ENCODE results near the gene RPH3AL.

Gene RPH3AL

DNA sequence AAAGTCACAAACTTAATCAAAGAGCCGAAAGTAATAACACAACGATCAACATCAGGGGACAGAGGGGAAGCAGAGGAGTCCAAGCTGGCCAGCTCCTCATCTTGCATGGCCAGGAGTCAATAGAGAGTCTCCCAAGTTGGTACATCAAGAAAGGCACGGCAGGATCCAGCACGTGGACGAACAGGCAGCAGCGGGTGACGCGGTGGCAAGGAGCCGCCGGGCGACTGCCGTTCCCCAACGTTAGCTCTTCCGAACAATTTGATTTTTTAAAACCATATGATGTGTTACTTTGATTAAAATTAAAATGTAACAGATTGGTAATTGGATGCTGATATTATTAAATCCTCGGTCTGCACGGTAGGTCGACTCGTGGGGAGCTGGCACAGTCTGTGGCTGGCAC is 89.3 kb downstream of the RPH3AL start:
- Histone ChIP-seq H3K9me3 (ENCODE audit: control insufficient read depth, low read length) (no peaks in the 10 kb centered on the region), H3K4me1 (ENCODE audit: control insufficient read depth, insufficient read depth, low read length) (peaks cover 20% of the 10 kb centered on the region), H3K27me3 (ENCODE audit: control insufficient read depth, insufficient read depth, low read length, poor library complexity, severe bottlenecking) (no peaks in the 10 kb centered on the region), H3K36me3 (ENCODE audit: control insufficient read depth, insufficient read depth, low read length) (no peaks in the 10 kb centered on the region), H3K4me3 (ENCODE audit: insufficient read depth, low read depth, low read length) (no peak overlapping the region), H3K27ac (ENCODE audit: insufficient read depth, low read depth, low read length, poor library complexity, severe bottlenecking) (no peak overlapping the region)
- WGBS, 2 experiments: 96% methylated on average over 18 of the region's 18 CpGs

DNA sequence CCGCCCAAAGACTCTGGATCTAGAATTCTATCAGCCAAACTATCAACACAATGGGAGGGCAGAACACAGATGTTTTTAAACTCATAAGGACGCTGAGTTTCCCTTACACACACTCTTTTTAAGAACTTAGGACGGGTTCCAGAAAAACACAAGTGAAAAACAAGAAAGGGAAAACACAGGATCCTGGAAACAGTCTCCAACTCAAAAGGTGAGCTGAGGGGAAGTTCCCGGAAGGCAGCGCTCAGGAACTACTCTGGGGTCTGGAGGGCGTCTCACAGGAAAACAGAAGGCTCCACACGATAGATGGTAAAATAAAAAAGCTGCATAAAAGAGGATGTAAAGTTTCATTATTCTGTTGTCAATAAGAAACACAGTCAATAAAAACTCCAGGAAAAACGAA is 91.0 kb downstream of the RPH3AL start:
- Histone ChIP-seq H3K27ac (ENCODE audit: insufficient read depth, low read depth, low read length, poor library complexity, severe bottlenecking) (no peak overlapping the region), H3K4me1 (ENCODE audit: control insufficient read depth, insufficient read depth, low read length) (peaks cover 15% of the 10 kb centered on the region), H3K9me3 (ENCODE audit: control insufficient read depth, low read length) (no peaks in the 10 kb centered on the region), H3K27me3 (ENCODE audit: control insufficient read depth, insufficient read depth, low read length, poor library complexity, severe bottlenecking) (no peaks in the 10 kb centered on the region), H3K36me3 (ENCODE audit: control insufficient read depth, insufficient read depth, low read length) (no peaks in the 10 kb centered on the region), H3K4me3 (ENCODE audit: insufficient read depth, low read depth, low read length) (no peak overlapping the region)
- WGBS, 2 experiments: 89 to 90% methylated on average over 8 of the region's 8 CpGs

DNA sequence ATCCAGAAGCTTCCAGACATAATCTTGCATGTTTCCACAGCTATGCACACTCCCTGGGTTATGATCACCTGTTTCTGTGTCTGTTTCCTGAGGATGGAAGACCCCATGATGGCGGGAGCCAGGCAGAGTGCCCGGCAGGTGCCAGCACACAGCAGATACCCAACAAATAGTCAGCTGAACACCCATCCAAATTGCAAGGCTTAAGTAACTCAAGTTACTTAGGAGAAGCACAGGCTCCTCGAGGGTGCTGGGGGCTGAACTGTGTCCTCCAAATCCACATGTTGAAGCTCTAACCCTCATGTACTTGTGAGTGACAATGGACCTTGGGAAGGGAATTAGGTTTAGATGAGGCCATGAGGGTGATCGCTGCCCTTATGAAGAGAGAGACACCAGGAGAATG is 91.7 kb downstream of the RPH3AL start:
- Histone ChIP-seq H3K9me3 (ENCODE audit: control insufficient read depth, low read length) (no peaks in the 10 kb centered on the region), H3K27me3 (ENCODE audit: control insufficient read depth, insufficient read depth, low read length, poor library complexity, severe bottlenecking) (no peaks in the 10 kb centered on the region), H3K36me3 (ENCODE audit: control insufficient read depth, insufficient read depth, low read length) (no peaks in the 10 kb centered on the region), H3K27ac (ENCODE audit: insufficient read depth, low read depth, low read length, poor library complexity, severe bottlenecking) (no peak overlapping the region), H3K4me3 (ENCODE audit: insufficient read depth, low read depth, low read length) (no peak overlapping the region), H3K4me1 (ENCODE audit: control insufficient read depth, insufficient read depth, low read length) (peaks cover 15% of the 10 kb centered on the region)
- 79% methylated on average over 4 of the region's 4 CpGs for WGBS, 2 experiments

DNA sequence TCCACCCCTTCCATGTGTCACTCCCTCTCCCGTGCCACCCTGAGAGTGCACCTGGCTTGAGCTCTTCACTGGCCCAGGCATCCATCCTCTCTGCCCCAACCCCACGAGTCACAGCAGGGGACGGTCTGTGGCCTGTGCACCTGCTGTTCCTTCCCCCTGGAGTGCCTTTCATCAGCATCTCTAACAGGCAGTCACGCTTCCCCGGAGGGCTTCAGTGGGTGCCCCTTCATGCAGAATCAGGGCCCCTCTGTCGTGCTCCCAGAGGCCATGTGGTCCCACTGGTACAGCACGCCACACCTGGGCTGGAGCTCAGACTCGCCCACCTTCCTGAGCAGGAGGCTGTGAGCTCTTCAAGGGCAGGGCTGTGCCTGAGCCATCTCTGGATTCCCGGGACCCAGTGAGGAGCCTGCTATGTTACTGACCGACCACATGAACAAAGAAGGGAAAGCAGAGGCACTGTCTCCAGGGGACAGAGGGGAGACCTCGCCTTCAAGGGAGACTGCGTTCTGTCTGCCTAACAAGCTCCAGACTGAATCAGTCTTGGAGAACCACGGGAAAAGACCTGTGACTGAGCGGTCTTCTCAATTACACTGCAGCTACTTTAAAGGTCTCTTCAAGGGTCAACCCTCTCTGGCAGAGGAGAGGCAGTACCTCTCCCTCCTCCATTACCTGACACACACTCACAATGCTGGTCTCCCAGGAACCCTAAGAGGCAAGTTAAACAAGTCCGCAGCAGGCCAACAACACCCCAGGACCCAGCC is 92.4 kb downstream of the RPH3AL start:
- H3K4me3 ChIP-seq (ENCODE audit: insufficient read depth, low read depth, low read length): no peak overlapping the region
- H3K36me3 ChIP-seq (ENCODE audit: control insufficient read depth, insufficient read depth, low read length): no peaks in the 10 kb centered on the region
- H3K9me3 ChIP-seq (ENCODE audit: control insufficient read depth, low read length): no peaks in the 10 kb centered on the region
- H3K27me3 ChIP-seq (ENCODE audit: control insufficient read depth, insufficient read depth, low read length, poor library complexity, severe bottlenecking): no peaks in the 10 kb centered on the region
- 55 to 58% methylated on average over 15 of the region's 15 CpGs for WGBS, 2 experiments
- peaks cover 15% of the 10 kb centered on the region for H3K4me1 ChIP-seq (ENCODE audit: control insufficient read depth, insufficient read depth, low read length)
- no peak overlapping the region for H3K27ac ChIP-seq (ENCODE audit: insufficient read depth, low read depth, low read length, poor library complexity, severe bottlenecking)

DNA sequence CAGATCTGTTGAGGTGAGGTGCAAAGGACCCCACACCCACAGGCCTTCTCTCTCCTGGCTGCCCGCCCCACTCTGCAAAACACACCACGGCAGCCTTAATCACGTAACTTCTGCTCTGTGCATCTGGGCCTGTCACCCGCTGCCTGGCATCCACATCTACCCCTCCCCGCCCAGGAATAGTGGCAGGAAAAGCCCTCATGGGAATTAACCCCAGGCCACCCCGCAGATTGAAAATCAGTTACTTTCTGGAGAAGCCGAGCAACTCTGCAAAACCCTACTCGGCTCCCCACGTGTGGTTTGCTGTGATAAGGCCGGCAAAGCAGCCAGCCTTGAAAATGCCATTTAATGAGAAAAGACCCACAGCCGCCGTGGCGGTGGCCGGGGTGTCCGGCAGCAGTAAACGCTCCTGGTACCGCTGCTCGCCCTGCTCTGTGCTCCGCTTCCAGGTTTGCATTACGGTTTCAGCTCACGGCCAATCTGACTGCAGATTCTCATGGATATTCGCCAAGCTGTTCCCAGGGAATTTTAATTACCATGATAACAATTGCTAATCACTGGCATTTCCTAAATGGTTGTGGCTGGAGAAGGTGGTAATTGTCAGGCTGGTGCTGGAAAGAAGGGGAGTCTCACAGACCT is 93.1 kb downstream of the RPH3AL start:
- no peaks in the 10 kb centered on the region for H3K36me3 ChIP-seq (ENCODE audit: control insufficient read depth, insufficient read depth, low read length)
- H3K27ac ChIP-seq (ENCODE audit: insufficient read depth, low read depth, low read length, poor library complexity, severe bottlenecking): no peak overlapping the region
- H3K4me3 ChIP-seq (ENCODE audit: insufficient read depth, low read depth, low read length): no peak overlapping the region
- no peaks in the 10 kb centered on the region for H3K27me3 ChIP-seq (ENCODE audit: control insufficient read depth, insufficient read depth, low read length, poor library complexity, severe bottlenecking)
- WGBS, 2 experiments: 50 to 51% methylated on average over 22 of the region's 22 CpGs
- no peaks in the 10 kb centered on the region for H3K9me3 ChIP-seq (ENCODE audit: control insufficient read depth, low read length)
- peaks cover 15% of the 10 kb centered on the region for H3K4me1 ChIP-seq (ENCODE audit: control insufficient read depth, insufficient read depth, low read length)

GRCh38 chr17:258906-259305 is 93.7 kb downstream of the RPH3AL start:
- H3K9me3 ChIP-seq (ENCODE audit: control insufficient read depth, low read length): no peaks in the 10 kb centered on the region
- 94 to 95% methylated on average over 12 of the region's 12 CpGs for WGBS, 2 experiments
- no peak overlapping the region for H3K27ac ChIP-seq (ENCODE audit: insufficient read depth, low read depth, low read length, poor library complexity, severe bottlenecking)
- no peak overlapping the region for H3K4me3 ChIP-seq (ENCODE audit: insufficient read depth, low read depth, low read length)
- no peaks in the 10 kb centered on the region for H3K36me3 ChIP-seq (ENCODE audit: control insufficient read depth, insufficient read depth, low read length)
- peaks cover 15% of the 10 kb centered on the region for H3K4me1 ChIP-seq (ENCODE audit: control insufficient read depth, insufficient read depth, low read length)
- H3K27me3 ChIP-seq (ENCODE audit: control insufficient read depth, insufficient read depth, low read length, poor library complexity, severe bottlenecking): no peaks in the 10 kb centered on the region

DNA sequence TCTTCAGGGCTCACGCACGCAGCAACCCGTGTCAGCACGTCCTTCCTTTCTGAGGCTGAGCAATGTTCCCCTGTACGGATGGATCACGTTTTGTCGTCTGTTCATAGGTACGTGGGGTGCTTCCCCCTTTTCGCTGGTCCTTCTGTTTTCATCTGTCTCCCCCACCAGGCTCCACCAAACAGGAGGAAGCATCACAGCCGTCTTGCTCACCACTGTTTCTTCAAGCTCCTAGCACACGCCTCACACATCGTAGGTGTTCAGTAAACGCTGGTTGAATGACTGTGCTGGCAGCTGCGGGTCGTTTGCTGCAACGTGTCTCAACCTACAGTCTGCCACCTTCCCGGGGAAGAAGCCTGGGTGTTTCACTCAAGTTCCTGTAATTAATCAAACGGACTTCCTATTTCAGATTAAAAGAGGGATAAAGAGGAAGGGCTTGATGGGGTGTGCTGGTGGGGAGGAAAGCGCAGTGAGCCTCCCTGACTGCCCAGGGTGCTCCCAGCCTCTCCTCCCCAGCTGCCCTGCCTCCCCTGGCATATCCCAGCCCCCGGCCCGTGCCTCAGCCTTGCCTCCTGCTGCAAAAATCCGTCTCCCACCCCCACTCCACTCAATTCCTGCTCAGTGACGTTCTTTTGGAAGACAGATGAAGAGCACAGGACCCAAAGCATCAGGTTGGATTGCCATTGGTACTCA is 94.4 kb downstream of the RPH3AL start:
- Histone ChIP-seq H3K36me3 (ENCODE audit: control insufficient read depth, insufficient read depth, low read length) (no peaks in the 10 kb centered on the region), H3K4me1 (ENCODE audit: control insufficient read depth, insufficient read depth, low read length) (peaks cover 15% of the 10 kb centered on the region), H3K27me3 (ENCODE audit: control insufficient read depth, insufficient read depth, low read length, poor library complexity, severe bottlenecking) (no peaks in the 10 kb centered on the region), H3K9me3 (ENCODE audit: control insufficient read depth, low read length) (no peaks in the 10 kb centered on the region), H3K4me3 (ENCODE audit: insufficient read depth, low read depth, low read length) (no peak overlapping the region), H3K27ac (ENCODE audit: insufficient read depth, low read depth, low read length, poor library complexity, severe bottlenecking) (no peak overlapping the region)
- 89 to 90% methylated on average over 23 of the region's 23 CpGs for WGBS, 2 experiments

- WGBS, 2 experiments: 81 to 89% methylated on average over 16 to 21 of the region's 29 CpGs
- no peak overlapping the region for H3K4me3 ChIP-seq (ENCODE audit: insufficient read depth, low read depth, low read length)
- no peaks in the 10 kb centered on the region for H3K36me3 ChIP-seq (ENCODE audit: control insufficient read depth, insufficient read depth, low read length)
- no peaks in the 10 kb centered on the region for H3K27me3 ChIP-seq (ENCODE audit: control insufficient read depth, insufficient read depth, low read length, poor library complexity, severe bottlenecking)
- H3K27ac ChIP-seq (ENCODE audit: insufficient read depth, low read depth, low read length, poor library complexity, severe bottlenecking): no peak overlapping the region
- H3K4me1 ChIP-seq (ENCODE audit: control insufficient read depth, insufficient read depth, low read length): no peaks in the 10 kb centered on the region
- no peaks in the 10 kb centered on the region for H3K9me3 ChIP-seq (ENCODE audit: control insufficient read depth, low read length)
Observed at GRCh38 chr17:253091-253846, 99.3 kb downstream of the RPH3AL start.

DNA sequence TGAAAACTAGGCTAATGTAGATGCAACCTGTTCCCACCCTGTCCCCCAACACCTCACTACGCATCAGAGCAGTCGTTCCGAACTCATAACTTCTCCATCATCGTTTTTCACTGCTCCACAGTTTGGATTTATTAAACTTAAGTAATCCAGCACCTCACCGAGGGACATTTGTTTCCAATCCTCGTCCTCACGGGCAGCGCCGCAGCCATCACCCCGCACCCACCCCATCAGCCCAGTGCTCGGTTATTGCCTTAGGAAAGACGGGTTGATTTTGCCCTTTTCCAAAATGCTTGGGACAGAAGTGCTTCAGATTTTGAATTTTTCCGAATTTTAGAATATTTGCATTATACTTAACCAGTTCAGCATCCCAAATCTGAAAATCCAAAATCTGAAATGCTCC is 100.2 kb downstream of the RPH3AL start:
- 90 to 92% methylated on average over 13 of the region's 13 CpGs for WGBS, 2 experiments
- H3K36me3 ChIP-seq (ENCODE audit: control insufficient read depth, insufficient read depth, low read length): no peaks in the 10 kb centered on the region
- no peaks in the 10 kb centered on the region for H3K9me3 ChIP-seq (ENCODE audit: control insufficient read depth, low read length)
- no peaks in the 10 kb centered on the region for H3K27me3 ChIP-seq (ENCODE audit: control insufficient read depth, insufficient read depth, low read length, poor library complexity, severe bottlenecking)
- H3K27ac ChIP-seq (ENCODE audit: insufficient read depth, low read depth, low read length, poor library complexity, severe bottlenecking): no peak overlapping the region
- H3K4me3 ChIP-seq (ENCODE audit: insufficient read depth, low read depth, low read length): no peak overlapping the region
- H3K4me1 ChIP-seq (ENCODE audit: control insufficient read depth, insufficient read depth, low read length): no peaks in the 10 kb centered on the region

DNA sequence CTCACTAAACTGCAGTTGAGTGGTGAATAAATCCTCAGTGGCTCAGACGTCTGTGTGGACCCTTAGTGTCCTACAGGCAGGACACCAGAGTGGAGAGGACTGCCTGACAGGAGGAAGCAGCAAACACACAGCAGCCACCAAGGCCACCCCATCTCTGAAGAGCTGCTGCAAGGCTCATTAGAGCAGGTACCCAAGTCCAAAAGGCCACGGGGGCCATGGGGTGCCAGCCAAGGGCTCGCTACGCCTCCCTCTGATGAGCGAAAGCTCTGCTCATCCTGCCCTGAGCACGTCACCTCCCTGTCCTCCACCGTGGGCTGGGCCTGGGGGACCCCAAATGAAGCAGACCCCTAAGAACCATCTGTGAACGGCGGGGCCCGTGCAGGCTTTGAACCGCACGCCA is 101.1 kb downstream of the RPH3AL start:
- 92 to 93% methylated on average over 12 of the region's 12 CpGs for WGBS, 2 experiments
- Histone ChIP-seq H3K36me3 (ENCODE audit: control insufficient read depth, insufficient read depth, low read length) (no peaks in the 10 kb centered on the region), H3K9me3 (ENCODE audit: control insufficient read depth, low read length) (no peaks in the 10 kb centered on the region), H3K4me1 (ENCODE audit: control insufficient read depth, insufficient read depth, low read length) (no peaks in the 10 kb centered on the region), H3K27me3 (ENCODE audit: control insufficient read depth, insufficient read depth, low read length, poor library complexity, severe bottlenecking) (no peaks in the 10 kb centered on the region), H3K4me3 (ENCODE audit: insufficient read depth, low read depth, low read length) (no peak overlapping the region), H3K27ac (ENCODE audit: insufficient read depth, low read depth, low read length, poor library complexity, severe bottlenecking) (no peak overlapping the region)

Measured in ectodermal cell (in vitro differentiated cells).